ENCODE data around the gene C10orf90. TPM values are rescaled to one million over a fixed set of nuclear protein-coding genes. Genes with fewer than 3 reads are reported as not detected.

The C10orf90 gene
- total RNA-seq, 2 experiments from 2014 or later, result not detected

DNA sequence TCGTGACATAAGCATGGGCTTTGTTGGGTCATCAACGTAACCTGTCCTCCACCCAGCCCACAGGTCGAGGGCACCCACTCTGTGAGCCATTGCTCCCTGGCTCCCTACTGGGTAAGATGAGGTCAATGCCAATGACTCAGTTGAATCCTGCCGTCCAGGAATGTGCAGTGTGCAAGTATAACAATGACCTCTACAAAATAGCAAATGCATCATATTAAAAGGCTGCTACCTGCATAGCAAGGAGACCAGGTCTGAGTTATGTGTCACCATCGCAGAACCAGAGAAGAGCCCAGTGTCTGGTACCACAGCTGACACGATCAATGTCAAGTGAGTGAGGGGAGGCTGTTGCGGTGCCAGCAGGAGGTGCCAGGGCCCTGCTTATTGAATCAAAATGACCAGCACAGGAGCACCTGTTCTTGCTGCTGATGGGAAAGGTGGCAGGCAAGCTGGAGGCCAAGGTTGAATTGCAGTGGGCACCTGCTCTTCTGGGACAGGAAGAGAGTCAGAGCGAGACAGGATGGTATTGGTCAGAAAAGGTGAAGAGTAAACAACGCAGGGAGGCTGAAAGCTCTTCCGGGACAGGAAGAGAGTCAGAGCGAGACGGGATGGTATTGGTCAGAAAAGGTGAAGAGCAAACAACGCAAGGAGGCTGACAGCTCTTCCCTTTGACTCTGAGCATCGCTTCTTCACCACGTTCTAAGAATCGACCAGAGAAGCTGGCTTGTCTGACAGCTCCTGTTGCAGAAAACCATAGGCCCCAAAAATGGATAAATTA, 173.5 kb downstream of the C10orf90 start:
- H3K4me3 Mint-ChIP-seq, result no peak overlapping the region
- H3K36me3 Mint-ChIP-seq, result no peaks in the 10 kb centered on the region
- no peak overlapping the region for H3K27ac Mint-ChIP-seq
- no peaks in the 10 kb centered on the region for H3K4me1 Mint-ChIP-seq (ENCODE audit: low read depth)
- intact Hi-C loops (cut with micrococcal nuclease), result no loop called here
- ChIA-PET CTCF (no interaction called here), POLR2A (no interaction called here)
- H3K9me3 Mint-ChIP-seq, result no peaks in the 10 kb centered on the region
- no peaks in the 10 kb centered on the region for H3K27me3 Mint-ChIP-seq
- no peak for DNase-seq

- H3K36me3 Mint-ChIP-seq, result no peaks in the 10 kb centered on the region
- DNase-seq, result no peak
- H3K4me1 Mint-ChIP-seq (ENCODE audit: low read depth), result no peaks in the 10 kb centered on the region
- peaks cover 6% of the 10 kb centered on the region for H3K9me3 Mint-ChIP-seq
- POLR2A ChIA-PET, result no interaction called here
- H3K27me3 Mint-ChIP-seq, result no peaks in the 10 kb centered on the region
- CTCF ChIA-PET, result no interaction called here
- H3K4me3 Mint-ChIP-seq, result no peak overlapping the region
- H3K27ac Mint-ChIP-seq, result no peak overlapping the region
- intact Hi-C loops (cut with micrococcal nuclease), result no loop called here
These were observed 179.0 kb downstream of the C10orf90 start for GRCh38 chr10:126491476-126491875.

DNA sequence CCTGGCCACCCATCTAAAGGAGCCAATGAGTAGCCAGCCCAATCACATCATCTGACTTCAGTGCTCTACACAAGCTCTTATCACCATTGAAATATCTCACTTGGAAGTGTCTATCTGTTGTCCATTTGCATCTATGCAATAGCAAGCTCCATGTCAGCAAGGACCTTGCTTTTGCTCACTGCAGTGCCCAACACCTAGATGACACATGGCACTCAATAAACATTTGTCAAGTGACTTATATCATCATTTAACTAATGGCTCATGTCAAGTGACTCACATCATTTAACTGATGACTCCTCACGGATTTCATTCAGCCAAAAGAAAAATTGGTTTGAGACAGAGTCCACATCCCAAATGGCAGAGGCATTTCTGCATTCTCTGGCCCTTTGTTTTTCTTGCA, 189.3 kb downstream of the C10orf90 start:
- peaks cover 6% of the 10 kb centered on the region for H3K9me3 Mint-ChIP-seq
- no peaks in the 10 kb centered on the region for H3K27me3 Mint-ChIP-seq
- no peak for DNase-seq
- intact Hi-C loops (cut with micrococcal nuclease), result no loop called here
- CTCF ChIA-PET, result no interaction called here
- no peak overlapping the region for H3K27ac Mint-ChIP-seq
- no peaks in the 10 kb centered on the region for H3K4me1 Mint-ChIP-seq (ENCODE audit: low read depth)
- no peaks in the 10 kb centered on the region for H3K36me3 Mint-ChIP-seq
- H3K4me3 Mint-ChIP-seq, result no peak overlapping the region
- POLR2A ChIA-PET, result no interaction called here

- H3K36me3 Mint-ChIP-seq, result no peaks in the 10 kb centered on the region
- no peaks in the 10 kb centered on the region for H3K27me3 Mint-ChIP-seq
- H3K4me3 Mint-ChIP-seq, result no peak overlapping the region
- H3K4me1 Mint-ChIP-seq (ENCODE audit: low read depth), result no peaks in the 10 kb centered on the region
- POLR2A ChIA-PET, result no interaction called here
- peaks cover 6% of the 10 kb centered on the region for H3K9me3 Mint-ChIP-seq
- CTCF ChIA-PET, result no interaction called here
- DNase-seq, result no peak
- intact Hi-C loops (cut with micrococcal nuclease), result no loop called here
- H3K27ac Mint-ChIP-seq, result no peak overlapping the region
These were observed 189.8 kb downstream of the C10orf90 start for GRCh38 chr10:126480648-126481047.

- no peaks in the 10 kb centered on the region for H3K4me1 Mint-ChIP-seq (ENCODE audit: low read depth)
- intact Hi-C loops (cut with micrococcal nuclease), result no loop called here
- H3K36me3 Mint-ChIP-seq, result no peaks in the 10 kb centered on the region
- no peaks in the 10 kb centered on the region for H3K27me3 Mint-ChIP-seq
- no peak for DNase-seq
- H3K27ac Mint-ChIP-seq, result no peak overlapping the region
- H3K4me3 Mint-ChIP-seq, result no peak overlapping the region
- peaks cover 6% of the 10 kb centered on the region for H3K9me3 Mint-ChIP-seq
- CTCF ChIA-PET, result no interaction called here
- POLR2A ChIA-PET, result no interaction called here
These were observed 191.1 kb downstream of the C10orf90 start for GRCh38 chr10:126479280-126479895.

GRCh38 chr10:126478546-126478945, 191.9 kb downstream of the C10orf90 start:
- H3K36me3 Mint-ChIP-seq, result no peaks in the 10 kb centered on the region
- ChIA-PET POLR2A (no interaction called here), CTCF (no interaction called here)
- H3K27me3 Mint-ChIP-seq, result no peaks in the 10 kb centered on the region
- intact Hi-C loops (cut with micrococcal nuclease), result no loop called here
- no peaks in the 10 kb centered on the region for H3K4me1 Mint-ChIP-seq (ENCODE audit: low read depth)
- no peak for DNase-seq
- peaks cover 3% of the 10 kb centered on the region for H3K9me3 Mint-ChIP-seq
- no peak overlapping the region for H3K4me3 Mint-ChIP-seq
- no peak overlapping the region for H3K27ac Mint-ChIP-seq

- H3K36me3 Mint-ChIP-seq, result no peaks in the 10 kb centered on the region
- no peak overlapping the region for H3K4me3 Mint-ChIP-seq
- intact Hi-C loops (cut with micrococcal nuclease), result no loop called here
- no peaks in the 10 kb centered on the region for H3K27me3 Mint-ChIP-seq
- H3K27ac Mint-ChIP-seq, result no peak overlapping the region
- H3K9me3 Mint-ChIP-seq, result peaks cover 3% of the 10 kb centered on the region
- POLR2A ChIA-PET, result no interaction called here
- CTCF ChIA-PET, result no interaction called here
- no peaks in the 10 kb centered on the region for H3K4me1 Mint-ChIP-seq (ENCODE audit: low read depth)
- DNase-seq, result no peak
These were observed 194.2 kb downstream of the C10orf90 start for GRCh38 chr10:126476246-126476645.

DNA sequence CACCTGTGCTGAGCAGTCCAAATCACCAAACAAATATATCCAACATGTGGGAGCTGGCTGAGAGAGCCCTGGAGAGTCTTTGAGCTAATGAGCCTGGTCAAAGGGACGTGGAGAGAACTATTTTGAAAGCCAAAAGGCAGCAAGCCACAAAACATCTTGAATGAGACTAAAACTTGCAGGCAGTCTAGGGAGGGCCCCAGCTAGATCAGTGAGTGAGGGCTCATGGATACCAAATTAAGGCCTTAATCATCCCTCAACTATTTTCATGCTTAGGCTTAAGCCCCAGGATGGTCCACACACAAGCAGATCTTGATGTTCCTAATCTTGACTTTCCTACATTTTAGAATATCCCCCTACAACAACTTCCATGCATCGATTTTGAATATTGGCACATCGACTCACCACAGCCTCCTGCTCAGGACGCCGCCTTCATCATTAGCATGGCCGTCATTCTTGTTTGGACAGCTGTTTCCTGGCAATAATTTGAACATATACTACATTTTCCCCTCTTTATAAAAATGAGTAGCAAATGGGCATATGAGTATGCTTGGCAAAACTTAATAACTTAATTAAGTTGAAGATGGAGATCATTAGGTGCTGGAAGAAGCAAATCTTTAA, 195.3 kb downstream of the C10orf90 start:
- Mint-ChIP-seq H3K4me1 (ENCODE audit: low read depth) (no peaks in the 10 kb centered on the region), H3K9me3 (peaks cover 3% of the 10 kb centered on the region), H3K27me3 (no peaks in the 10 kb centered on the region), H3K27ac (no peak overlapping the region), H3K4me3 (no peak overlapping the region), H3K36me3 (no peaks in the 10 kb centered on the region)
- POLR2A ChIA-PET, result no interaction called here
- DNase-seq, result no peak
- intact Hi-C loops (cut with micrococcal nuclease), result no loop called here
- CTCF ChIA-PET, result no interaction called here

DNA sequence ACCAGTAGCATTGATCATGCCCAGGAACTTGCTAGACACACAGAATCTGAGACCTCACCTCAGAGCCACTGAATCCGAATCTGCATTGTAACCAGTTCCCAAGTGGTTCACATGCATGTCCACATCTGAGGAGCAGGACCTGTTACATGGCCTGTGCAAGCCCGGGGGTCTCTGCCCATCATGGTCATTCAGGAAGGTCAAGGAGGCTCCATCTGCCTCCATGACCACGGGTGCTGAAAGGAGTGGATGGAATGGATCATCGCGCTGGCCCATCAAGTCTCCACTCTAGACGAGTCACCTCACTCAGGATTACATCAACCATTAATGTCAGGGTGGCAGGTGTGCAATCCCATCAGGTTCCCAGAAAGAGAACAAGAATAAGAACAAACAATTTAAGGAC, 196.5 kb downstream of the C10orf90 start:
- H3K27me3 Mint-ChIP-seq, result no peaks in the 10 kb centered on the region
- DNase-seq, result no peak

GRCh38 chr10:126470991-126471390, 199.5 kb downstream of the C10orf90 start:
- intact Hi-C loops (cut with micrococcal nuclease), result no loop called here
- Mint-ChIP-seq H3K27ac (no peak overlapping the region), H3K36me3 (no peaks in the 10 kb centered on the region), H3K9me3 (no peaks in the 10 kb centered on the region), H3K4me1 (ENCODE audit: low read depth) (peaks cover 3% of the 10 kb centered on the region), H3K4me3 (no peak overlapping the region), H3K27me3 (no peaks in the 10 kb centered on the region)
- no peak for DNase-seq
- POLR2A ChIA-PET, result no interaction called here
- CTCF ChIA-PET, result no interaction called here

More for the DNA sequence above, 196.5 kb downstream of the C10orf90 start:
- peaks cover 3% of the 10 kb centered on the region for H3K9me3 Mint-ChIP-seq
- POLR2A ChIA-PET, result no interaction called here
- intact Hi-C loops (cut with micrococcal nuclease), result no loop called here
- no peak overlapping the region for H3K27ac Mint-ChIP-seq
- H3K4me3 Mint-ChIP-seq, result no peak overlapping the region
- CTCF ChIA-PET, result no interaction called here
- H3K4me1 Mint-ChIP-seq (ENCODE audit: low read depth), result no peaks in the 10 kb centered on the region
- H3K36me3 Mint-ChIP-seq, result no peaks in the 10 kb centered on the region

GRCh38 chr10:126469692-126470091, 200.8 kb downstream of the C10orf90 start:
- peaks cover 3% of the 10 kb centered on the region for H3K4me1 Mint-ChIP-seq (ENCODE audit: low read depth)
- H3K27me3 Mint-ChIP-seq, result no peaks in the 10 kb centered on the region
- H3K36me3 Mint-ChIP-seq, result no peaks in the 10 kb centered on the region
- intact Hi-C loops (cut with micrococcal nuclease), result no loop called here
- POLR2A ChIA-PET, result no interaction called here
- no peak for DNase-seq
- CTCF ChIA-PET, result no interaction called here
- H3K9me3 Mint-ChIP-seq, result no peaks in the 10 kb centered on the region
- H3K27ac Mint-ChIP-seq, result no peak overlapping the region
- H3K4me3 Mint-ChIP-seq, result no peak overlapping the region

GRCh38 chr10:126468876-126469643, 201.4 kb downstream of the C10orf90 start:
- no peak overlapping the region for H3K27ac Mint-ChIP-seq

More at GRCh38 chr10:126468876-126469643, 201.4 kb downstream of the C10orf90 start:
- Mint-ChIP-seq H3K36me3 (no peaks in the 10 kb centered on the region), H3K9me3 (no peaks in the 10 kb centered on the region), H3K27me3 (no peaks in the 10 kb centered on the region), H3K4me1 (ENCODE audit: low read depth) (peaks cover 3% of the 10 kb centered on the region), H3K4me3 (no peak overlapping the region)
- intact Hi-C loops (cut with micrococcal nuclease), result no loop called here
- ChIA-PET CTCF (no interaction called here), POLR2A (no interaction called here)
- DNase-seq, result no peak
